Activated T-helper 1 cell treated with Interleukin-2 at 50 U/mL for 16 hours (primary cell): ENCODE data around the gene TSHB.

Experiments used
- DNase-seq: peaks from one replicate; pipeline ENCODE4 v3.0.0-alpha.2; 2020; ENCODE audit warnings: low read depth

The TSHB gene

DNA sequence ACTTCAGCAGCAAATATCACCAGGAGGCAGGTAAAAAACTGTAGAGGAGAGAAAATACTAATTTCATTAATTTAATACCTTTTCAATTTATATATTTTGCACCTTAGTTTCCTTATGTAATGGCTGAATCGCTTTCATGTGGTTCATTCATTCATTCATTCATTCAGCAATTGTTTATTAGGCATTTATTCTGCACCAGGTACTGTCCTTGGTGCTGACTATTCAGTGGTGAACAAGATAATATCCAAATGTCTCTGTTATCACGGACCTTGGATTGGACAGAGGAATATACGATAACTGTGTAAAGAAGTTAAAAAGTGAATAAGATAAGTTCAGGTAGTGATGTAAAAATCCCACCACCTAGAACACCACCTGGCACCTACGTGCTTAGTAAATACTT, 30.9 kb downstream of the TSHB start:
- no peak for DNase-seq

DNA sequence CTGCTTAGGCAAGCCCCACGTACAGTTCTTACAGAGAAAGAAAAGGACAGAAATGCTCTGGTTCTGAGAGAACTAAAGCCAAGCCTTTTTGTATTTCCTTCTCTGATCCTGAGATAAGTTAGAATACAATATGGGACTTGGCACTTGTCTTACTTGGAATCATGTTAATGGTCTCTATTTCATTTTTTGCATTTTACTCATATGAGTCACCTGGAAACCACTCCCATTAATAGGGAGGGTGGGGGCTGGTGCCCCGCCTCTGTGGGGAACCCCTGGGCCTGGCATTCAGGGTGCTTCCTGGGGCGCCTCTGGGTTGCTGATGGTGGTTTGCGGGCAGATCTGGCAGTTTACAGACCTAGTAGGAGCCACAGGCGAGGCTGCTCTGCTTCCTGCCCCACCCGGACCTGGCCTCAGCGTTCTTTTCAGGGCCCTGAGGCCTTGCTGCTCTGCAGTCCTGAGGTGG, 32.9 kb downstream of the TSHB start:
- DNase-seq = peak; percentile 89

DNA sequence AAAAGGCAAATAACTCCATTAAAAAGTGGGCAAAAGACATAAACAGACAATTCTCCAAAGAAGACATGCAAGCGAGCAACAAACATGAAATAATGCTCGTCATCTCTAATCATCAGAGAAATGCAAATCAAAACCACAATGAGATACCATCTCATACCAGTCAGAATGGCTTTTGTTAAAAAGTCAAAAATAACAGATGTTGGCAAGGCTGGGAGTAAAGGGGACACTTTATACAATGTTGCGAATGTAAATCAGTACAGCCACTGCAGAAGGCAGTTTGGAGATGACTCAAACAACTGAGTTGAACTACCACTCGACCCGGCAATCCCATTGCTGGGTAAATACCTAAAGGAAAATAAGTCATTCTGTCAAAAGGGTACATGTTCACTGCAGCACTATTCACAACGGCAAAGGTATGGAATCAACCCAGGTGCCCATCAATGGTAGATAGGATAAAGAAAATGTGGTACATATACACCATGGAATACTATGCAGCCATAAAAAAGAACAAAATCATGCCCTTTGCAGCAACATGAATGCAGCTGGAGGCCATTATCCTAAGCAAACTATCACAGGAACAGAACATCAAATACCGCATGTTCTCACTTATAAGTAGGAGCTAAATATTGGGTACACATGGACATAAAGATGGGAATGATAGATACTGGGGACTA, 33.7 kb downstream of the TSHB start:
- no peak for DNase-seq

DNA sequence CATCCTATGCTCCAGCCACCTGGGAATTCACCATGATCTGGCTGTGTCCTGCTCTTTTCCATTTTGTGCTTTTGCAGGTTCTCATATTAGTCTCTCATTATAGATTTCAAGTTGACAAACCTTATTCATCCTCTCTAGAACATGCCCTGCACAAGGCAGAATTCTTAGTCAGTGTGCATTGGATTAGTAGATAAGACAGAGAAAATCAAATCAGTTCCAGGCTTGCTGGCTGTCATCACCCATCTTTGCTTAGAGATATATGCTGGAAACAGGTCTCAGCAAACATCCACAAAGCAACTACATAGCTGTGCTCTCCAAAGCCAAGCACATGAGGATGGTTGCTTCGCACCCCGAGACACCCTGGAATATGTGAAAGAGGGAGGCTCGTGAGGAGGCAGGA, 34.8 kb downstream of the TSHB start:
- no peak for DNase-seq

DNA sequence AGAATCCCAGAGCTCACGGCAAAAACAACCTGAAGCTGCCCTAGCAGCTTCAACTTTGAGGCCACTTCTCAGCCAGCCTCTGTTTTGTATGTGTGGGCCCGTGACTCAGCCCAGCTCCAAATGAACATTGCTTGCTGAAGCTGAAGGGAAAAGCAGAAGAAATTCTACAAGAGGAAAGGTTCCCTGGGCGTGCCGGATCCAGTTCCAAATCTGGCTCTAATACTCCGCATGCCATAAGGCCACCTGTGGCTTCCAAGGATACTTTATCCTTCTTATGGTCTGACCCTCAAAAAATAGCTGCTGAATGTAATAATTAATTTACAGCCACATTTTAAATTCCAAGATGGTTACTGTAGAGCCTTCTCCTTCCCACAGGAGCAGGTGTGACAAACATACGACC, 35.4 kb downstream of the TSHB start:
- DNase-seq = no peak

DNA sequence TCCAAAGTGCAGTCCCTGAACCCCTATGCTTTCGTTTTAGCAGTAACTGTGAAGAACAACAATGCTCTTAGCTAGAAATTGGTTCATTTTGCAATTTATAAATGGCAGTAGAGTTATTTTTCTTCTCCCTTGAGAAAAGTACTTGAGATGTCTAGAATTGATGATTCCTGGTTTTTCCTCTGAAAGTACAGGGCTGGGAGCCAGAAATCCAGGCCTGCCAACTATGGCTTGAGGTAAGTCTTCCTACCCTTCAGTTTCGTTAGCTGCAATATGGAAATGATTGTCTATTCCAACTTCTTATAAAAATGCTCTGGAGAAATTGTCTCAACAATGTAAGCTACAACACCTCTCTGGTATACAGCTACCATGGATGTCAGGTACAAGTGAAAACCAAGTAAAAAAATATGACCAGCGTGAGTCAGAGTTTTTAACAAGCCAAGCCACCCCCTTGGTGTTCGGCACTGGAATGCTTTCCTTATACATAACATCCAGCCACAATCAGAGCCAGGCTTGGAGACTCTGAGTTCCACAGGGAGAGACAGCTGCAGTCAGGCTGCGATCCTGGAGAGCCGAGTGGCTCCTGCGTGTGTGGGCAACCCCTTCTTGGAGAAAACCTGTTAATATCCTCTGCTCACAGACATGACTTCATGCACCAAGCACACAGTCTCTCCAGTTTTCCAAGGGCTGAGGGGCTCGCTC, 37.7 kb downstream of the TSHB start:
- DNase-seq = no peak

DNA sequence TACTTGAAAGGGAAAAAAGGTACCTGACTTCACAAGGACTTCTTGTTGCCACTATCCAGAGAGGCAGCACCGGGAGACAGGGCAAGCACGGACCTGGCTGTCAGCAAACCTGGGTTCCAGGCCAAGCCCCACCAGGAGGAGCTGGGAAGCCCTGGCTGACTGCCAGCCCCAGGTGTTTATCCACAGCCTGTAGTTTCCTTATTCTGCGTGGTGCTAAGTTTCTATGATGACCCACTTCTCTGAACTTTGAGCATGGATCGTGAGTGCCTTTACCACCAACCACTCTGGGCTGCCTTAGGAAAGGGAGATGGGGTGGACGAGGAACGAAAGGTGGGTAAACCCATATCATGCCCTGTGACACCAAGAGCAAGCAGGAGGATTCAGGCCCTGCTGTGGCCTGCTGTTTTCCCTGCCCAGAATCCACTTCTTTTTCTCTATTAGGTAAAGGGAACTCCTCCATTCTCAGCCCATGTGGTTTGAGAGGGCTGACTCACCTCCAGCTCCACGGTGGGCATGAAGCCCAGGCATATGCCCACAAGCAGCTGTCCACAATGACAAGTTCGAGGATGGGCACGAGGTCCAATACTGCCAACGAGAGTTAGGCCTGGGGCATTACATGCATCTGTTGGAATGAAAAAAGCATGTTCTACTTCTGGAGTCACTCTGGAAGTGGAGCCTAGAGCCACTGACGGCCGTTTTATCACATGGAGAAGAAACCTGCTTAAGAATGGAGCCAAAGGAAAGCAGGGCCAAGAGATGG, 39.4 kb downstream of the TSHB start:
- DNase-seq = no peak

DNA sequence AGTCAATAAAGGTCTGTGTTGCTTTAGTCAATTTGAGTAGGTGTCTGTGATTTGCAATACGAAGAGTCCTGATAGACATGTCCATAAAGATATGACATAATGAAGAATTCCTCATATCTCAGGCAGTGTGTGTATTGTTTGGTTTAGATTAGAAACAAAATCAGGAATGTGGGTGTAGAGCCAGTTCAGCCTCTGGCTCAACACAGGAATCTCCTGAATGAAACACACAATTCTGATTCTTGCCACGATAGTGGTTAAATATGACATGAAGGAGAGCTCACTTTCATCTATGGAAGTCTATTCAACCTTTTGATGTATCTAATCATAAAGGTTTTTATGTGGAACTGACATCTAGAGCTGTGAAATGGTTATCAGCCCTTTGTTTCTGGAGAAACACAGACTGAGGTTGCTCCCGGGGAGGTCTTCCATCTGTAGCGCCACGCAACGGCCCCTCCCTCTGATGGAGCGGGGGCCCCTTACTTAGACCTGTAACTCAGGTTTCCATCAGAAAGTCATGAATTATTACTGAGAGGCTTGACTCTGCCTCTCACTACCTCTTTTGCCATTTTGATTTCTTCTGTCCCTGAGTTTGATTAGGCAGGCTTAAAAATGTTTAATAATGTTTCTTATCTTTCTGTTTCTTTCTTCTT, 40.2 kb downstream of the TSHB start:
- no peak for DNase-seq

DNA sequence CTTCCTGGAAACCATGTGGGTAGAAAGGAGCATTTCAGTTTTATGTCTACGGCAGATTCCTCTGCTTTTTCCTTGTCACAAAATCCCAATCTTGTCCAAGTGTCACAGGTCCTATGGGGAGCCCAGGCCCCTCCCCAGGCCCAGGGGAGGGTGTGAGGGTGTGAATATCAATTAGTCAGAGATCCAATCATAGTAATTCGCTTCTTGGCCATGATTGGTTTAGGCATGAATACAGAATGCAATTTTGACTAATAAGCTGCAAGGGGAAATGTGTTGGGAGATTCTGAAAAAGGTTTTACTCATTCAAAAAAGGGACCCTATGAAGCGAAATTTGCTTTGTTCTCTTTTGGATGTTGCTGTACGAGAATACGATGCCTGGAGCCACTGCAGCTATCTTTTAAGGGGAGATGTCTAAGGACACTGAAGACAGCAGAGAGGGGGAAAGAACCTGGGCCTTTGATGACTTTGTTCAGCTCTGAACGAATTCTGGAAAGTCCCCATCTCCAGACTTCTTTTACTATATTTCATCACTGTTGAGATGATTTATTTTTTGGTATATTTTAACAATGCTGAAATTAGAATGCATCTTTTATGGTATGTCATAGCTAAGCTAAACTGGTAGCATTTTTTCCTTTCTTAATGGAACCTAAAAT, 41.5 kb downstream of the TSHB start:
- no peak for DNase-seq

DNA sequence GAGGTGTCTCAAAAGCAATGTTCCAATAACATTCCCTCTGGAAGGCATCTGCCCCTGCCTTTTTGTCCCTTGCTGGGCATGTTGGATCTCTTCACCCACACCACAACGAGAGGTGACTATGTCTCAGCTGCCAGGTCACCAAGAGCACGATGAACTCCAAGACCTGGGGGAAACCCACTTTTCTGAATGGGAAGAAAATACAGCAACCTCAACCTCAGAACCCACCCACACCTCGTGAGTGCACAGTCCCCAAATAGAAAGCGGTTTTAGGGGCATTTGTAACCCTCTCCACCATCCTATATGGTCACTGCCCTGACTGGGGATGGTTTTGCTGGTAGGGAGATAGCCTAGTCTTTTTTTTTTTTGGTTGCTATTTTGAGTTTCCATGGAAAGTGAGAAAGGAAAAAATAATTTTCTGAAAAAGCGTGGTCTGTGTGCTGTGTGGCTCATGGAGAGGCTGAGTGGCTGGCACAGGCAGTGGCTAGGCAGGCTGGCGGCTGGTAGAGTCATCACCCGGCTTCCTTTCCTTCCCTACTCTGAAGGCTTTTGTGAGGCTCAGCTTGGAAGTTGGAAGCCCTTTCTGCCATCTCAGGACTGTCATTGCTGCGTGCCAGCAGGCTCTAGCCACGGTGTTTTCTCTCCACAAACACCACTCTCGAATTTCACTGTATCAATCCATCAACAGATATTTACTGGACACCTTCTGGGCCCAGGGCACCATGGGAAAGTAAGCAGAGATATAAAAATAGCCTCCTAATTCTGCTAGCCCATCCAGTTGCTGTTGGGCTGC, 43.9 kb downstream of the TSHB start:
- no peak for DNase-seq

DNA sequence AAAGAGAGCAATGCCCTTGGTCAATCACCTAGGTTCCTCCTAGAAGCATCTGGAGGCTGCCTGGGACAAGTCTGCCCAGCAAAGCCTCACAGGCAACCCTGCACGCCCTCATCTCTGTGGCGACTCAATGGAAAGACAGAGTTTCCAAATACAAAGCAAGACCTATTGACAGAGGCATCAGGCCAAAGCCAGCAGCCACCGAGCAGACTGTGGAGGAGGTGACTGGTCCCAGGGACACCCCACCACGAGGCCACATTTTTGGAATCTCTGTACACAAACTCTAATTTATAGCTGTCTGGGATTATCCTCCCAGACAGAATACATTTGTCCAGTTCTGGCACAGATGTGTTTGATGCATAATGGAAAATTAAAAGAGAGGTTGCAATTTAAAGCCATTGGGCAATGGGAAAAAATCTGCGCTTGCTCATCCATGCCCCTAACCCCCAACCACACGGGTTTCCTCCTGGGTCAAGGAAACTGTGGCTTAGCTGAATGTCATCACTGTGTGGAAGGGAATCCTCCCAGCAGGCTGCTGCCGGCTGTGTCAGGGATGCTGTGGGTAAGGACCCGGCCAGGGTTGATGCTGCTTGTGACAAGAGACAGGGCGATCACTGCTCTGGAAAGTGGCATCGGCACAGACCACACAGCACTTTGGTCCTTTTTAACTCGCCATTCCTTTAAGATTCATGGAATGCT, 45.4 kb downstream of the TSHB start:
- no peak for DNase-seq

DNA sequence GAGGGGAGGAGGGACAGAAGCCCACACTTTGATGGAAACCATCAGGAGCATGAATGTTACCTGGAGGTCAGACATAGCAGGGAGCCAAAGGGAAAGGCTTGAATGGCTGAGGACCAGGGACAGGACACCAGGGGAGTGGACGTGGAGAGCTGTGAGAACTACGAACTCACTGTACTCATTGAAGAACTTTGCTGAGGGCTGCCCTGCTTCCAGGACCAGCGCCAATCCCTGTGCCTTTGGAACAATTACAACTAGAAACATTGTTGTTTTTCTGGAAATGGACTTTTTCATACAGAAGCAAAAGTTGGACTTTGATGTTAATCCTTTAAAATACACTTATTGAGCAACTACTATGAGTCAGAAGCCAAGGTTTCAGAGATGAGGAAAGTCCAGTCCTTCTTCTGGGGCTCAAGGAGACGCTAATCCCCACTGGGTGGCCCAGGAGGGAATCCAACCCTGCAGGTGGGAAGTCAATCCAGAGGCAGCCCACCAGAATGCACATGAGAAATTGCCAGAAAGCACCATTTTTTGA, 46.8 kb downstream of the TSHB start:
- no peak for DNase-seq

DNA sequence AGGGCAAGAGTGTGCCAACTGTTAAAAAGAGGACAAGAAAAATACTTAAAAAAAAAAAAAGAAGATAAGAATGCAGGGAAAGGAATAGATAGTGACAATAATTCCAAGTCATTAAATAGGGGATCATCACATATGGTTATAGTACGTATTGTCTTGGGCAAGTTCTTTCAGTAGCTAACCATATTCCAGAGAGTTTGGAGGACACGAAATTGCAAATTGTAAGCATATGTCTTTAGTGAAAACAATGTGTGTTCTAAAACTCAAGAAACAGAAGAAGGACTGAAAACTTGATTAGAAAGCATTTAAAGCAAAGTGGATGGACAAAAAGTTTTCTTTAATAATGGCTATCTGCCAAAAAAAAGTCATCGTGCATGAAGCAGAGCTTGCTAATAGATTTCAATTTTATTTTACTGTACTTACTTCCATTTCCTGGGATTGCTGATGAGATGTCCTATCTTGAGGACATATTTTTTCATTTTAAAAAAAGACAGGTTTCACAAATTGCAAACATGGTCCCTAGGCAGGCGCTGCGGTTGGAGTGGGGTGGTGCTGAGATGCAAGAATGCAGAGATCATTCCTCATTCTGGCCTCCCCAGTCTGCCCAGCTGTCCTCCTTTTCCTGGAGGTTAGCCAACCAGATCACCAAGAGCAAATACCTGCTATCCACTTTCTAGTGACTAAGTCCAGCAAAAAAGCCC, 47.8 kb downstream of the TSHB start:
- no peak for DNase-seq

DNA sequence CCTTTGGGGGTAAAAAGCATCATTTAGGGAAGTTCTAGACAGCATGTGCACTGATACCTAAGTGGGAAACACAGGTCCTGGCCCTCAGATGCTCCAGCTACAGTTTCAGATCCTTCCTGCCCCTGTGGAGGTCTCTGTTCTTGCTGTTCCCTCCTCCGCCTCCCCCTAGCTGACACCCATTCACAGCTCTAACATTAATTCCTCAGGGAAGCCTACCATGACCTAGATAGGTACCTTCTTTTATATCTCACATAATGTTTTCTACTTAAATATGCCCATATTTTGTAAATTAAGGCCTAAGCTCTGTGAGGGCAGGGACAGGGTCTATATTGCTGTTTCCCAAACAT, 48.3 kb downstream of the TSHB start:
- no peak for DNase-seq

DNA sequence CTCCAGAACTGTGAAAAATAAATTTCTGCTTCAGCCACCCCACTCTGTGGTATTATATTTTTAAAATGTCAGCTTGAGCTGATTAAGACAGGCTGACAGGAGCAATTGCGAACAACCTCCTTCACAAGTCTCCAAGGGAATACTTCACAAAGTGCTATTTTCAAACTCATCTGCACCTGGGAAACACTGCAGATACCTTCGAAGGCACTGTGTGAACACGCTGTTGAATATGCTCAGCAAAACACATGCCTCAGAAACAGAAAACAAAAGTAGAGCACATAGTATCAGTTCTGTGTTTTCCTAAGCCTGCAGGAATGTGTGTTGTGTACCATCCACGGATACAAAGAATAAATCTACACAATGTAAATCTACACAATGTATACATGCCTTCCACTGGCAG, 49.1 kb downstream of the TSHB start:
- no peak for DNase-seq

DNA sequence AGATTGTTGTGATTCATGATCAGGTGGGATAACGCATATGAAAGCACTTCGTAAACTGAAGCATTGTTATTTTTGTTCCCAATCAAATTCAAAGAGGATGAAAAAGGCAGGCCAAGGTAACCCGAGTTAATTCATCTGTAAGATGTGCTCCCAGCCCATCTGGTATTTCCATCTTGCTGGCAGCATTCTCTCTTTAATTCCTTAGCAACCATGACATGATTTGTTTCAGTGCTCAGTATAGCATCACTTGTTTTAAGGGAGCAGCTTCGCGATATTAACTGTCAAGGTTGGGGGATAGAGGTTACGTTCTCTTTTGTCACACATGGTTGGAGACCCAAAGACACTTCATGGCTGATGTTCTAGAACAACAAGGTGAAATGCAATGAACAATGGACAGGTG, 53.3 kb downstream of the TSHB start:
- no peak for DNase-seq
